LNCaP clone FGC (cell line): ENCODE data around the gene PRKAG2.

ENCODE experiments used
- DNase-seq: peaks from one replicate; pipeline ENCODE4 v3.0.0-alpha.2; 2011; ENCODE audit warnings: low read depth
- H3K4me3 ChIP-seq: 2 replicates; pipeline ENCODE4 v1.5.1; 2011; ENCODE audit warnings: mild to moderate bottlenecking, low read depth, low read length, control low read depth
- CTCF ChIP-seq: IDR thresholded peaks from 2 replicates; pipeline ENCODE4 v1.5.1; 2012; ENCODE audit warnings: mild to moderate bottlenecking; ENCODE audit not compliant: control insufficient read depth, insufficient read depth; ENCODE audit errors: extremely low read depth

Gene PRKAG2

GRCh38 chr7:151738925-151739324 lies 138.0 kb downstream of the PRKAG2 start:
- no peak for TF ChIP-seq CTCF
- no peak overlapping the region for H3K4me3 ChIP-seq
- DNase-seq, result no peak

- TF ChIP-seq CTCF, result no peak
- no peak overlapping the region for H3K4me3 ChIP-seq
- no peak for DNase-seq
Observed at GRCh38 chr7:151736403-151736909, 140.5 kb downstream of the PRKAG2 start.

- TF ChIP-seq CTCF, result no peak
- no peak for DNase-seq
Observed at GRCh38 chr7:151735851-151736402, 141.0 kb downstream of the PRKAG2 start.

DNA sequence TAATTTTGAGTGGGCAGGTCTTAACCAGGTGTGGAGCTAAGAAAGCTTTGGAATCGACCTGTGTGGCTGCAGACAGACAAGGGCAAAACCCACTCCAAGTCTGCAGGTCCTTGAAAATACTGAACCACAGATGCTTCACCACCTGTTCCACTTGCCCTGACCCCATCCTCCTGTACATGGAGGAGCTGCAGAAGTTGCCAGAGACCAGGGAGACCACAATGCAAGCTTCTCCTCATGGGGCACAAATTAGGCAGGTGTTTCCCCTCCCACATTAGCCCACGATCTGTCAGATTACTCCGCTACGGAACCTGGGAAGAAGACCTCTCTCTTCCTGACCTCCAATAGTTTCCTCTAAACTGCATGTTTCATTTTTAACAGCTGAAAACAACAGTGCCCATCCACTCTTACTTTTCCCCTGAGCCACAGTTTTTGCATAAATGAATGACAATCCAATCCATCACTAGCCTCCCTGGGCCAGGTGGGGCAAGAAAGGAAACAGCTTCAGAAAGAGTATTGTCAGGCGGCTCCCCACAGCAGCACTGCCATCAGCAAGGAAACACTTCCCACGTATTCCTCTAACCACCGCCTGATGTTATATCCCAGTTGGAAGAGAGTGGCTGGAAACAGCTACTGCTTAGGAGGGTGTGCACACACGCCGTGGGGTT lies 141.6 kb downstream of the PRKAG2 start:
- TF ChIP-seq CTCF, result no peak
- H3K4me3 ChIP-seq, result no peak overlapping the region
- no peak for DNase-seq

More at GRCh38 chr7:151735851-151736402, 141.0 kb downstream of the PRKAG2 start:
- H3K4me3 ChIP-seq, result no peak overlapping the region

- no peak for DNase-seq
- no peak for TF ChIP-seq CTCF
Observed at GRCh38 chr7:151732834-151733592, 143.9 kb downstream of the PRKAG2 start.

DNA sequence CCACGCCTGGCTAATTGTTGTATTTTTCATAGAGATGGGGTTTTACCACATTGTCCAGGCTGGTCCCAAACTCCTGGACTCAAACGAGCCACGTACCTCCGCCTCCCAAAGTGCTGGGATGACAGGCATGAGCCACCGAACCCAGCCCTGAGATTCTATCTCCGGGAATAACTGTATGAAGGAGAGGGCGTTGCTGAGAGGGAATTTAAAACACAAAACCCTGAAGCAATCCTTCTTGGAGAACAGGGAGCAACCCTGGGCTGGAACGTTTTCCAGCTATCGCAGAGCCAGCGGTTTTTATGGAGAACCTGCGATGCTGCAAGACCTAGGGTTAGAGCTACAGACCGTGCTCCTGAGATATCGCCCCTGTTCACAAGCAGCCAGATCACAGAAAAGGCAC lies 144.6 kb downstream of the PRKAG2 start:
- no peak for DNase-seq
- TF ChIP-seq CTCF, result no peak
- no peak overlapping the region for H3K4me3 ChIP-seq

More at GRCh38 chr7:151732834-151733592, 143.9 kb downstream of the PRKAG2 start:
- no peak overlapping the region for H3K4me3 ChIP-seq
